H9 (cell line): ENCODE results near the gene SLC10A3. TPM values are rescaled to one million over a fixed set of nuclear protein-coding genes. Genes with fewer than 3 reads are reported as not detected.

Experiments used
- DNase-seq: peaks from one replicate; pipeline ENCODE4 v3.0.0-alpha.2; 2017
- H2AFZ ChIP-seq: one replicate; pipeline ENCODE4 v1.6.1; 2013; ENCODE audit warnings: mild to moderate bottlenecking, low read length, control low read depth, moderate library complexity
- H2AK5ac ChIP-seq: 2 replicates; pipeline ENCODE4 v1.6.1; 2013; ENCODE audit warnings: low read length, control low read depth, mixed read lengths; ENCODE audit not compliant: insufficient read length
- H2BK120ac ChIP-seq: one replicate; pipeline ENCODE4 v1.6.1; 2013; ENCODE audit warnings: low read depth, mild to moderate bottlenecking, low read length, control low read depth, inconsistent platforms; ENCODE audit not compliant: poor library complexity, severe bottlenecking
- H2BK12ac ChIP-seq: 2 replicates; pipeline ENCODE4 v1.6.1; 2013; ENCODE audit warnings: low read length, control low read depth, mixed read lengths, low read depth; ENCODE audit not compliant: insufficient read length
- H2BK15ac ChIP-seq: 2 replicates; pipeline ENCODE4 v1.6.1; 2013; ENCODE audit warnings: low read depth, low read length, control low read depth
- H2BK20ac ChIP-seq: one replicate; pipeline ENCODE4 v1.6.1; 2013; ENCODE audit warnings: low read depth, mild to moderate bottlenecking, low read length, control low read depth, inconsistent platforms; ENCODE audit not compliant: poor library complexity, severe bottlenecking
- H2BK5ac ChIP-seq: 2 replicates; pipeline ENCODE4 v1.6.1; 2013; ENCODE audit warnings: low read length, control low read depth, mixed read lengths; ENCODE audit not compliant: insufficient read length
- H3K14ac ChIP-seq: 2 replicates; pipeline ENCODE4 v1.6.1; 2013; ENCODE audit warnings: low read length, control low read depth; ENCODE audit not compliant: insufficient read depth
- H3K18ac ChIP-seq: 2 replicates; pipeline ENCODE4 v1.6.1; 2013; ENCODE audit warnings: low read depth, mild to moderate bottlenecking, mixed read lengths, low read length, control low read depth; ENCODE audit not compliant: insufficient read length
- H3K23ac ChIP-seq: 2 replicates; pipeline ENCODE4 v1.6.1; 2013; ENCODE audit warnings: low read length, control low read depth, mixed read lengths, low read depth; ENCODE audit not compliant: insufficient read length
- H3K23me2 ChIP-seq: 2 replicates; pipeline ENCODE4 v1.6.1; 2013; ENCODE audit warnings: low read depth, mild to moderate bottlenecking, mixed read lengths, low read length, control low read depth; ENCODE audit not compliant: insufficient read length, poor library complexity, severe bottlenecking
- H3K27ac ChIP-seq: 2 replicates; pipeline ENCODE4 v1.5.1; 2013; ENCODE audit warnings: low read length, control low read depth, mixed read lengths, low read depth; ENCODE audit not compliant: insufficient read length
- H3K27me3 ChIP-seq: 2 replicates; pipeline ENCODE4 v1.6.1; 2013; ENCODE audit warnings: low read length, control low read depth, inconsistent platforms; ENCODE audit not compliant: insufficient read depth
- H3K4ac ChIP-seq: 2 replicates; pipeline ENCODE4 v1.6.1; 2013; ENCODE audit warnings: low read depth, mild to moderate bottlenecking, control low read depth, inconsistent platforms, low read length, moderate library complexity
- H3K4me1 ChIP-seq: 2 replicates; pipeline ENCODE4 v1.6.1; 2013; ENCODE audit warnings: low read length, control low read depth, inconsistent platforms; ENCODE audit not compliant: insufficient read depth
- H3K4me2 ChIP-seq: 2 replicates; pipeline ENCODE4 v1.6.1; 2013; ENCODE audit warnings: low read length, control low read depth, mixed read lengths; ENCODE audit not compliant: insufficient read length, insufficient read depth
- H3K56ac ChIP-seq: 2 replicates; pipeline ENCODE4 v1.6.1; 2013; ENCODE audit warnings: low read depth, mild to moderate bottlenecking, mixed read lengths, low read length, control low read depth; ENCODE audit not compliant: insufficient read length
- H3K79me1 ChIP-seq: 2 replicates; pipeline ENCODE4 v1.6.1; 2013; ENCODE audit warnings: low read depth, mild to moderate bottlenecking, moderate library complexity, low read length, control low read depth, inconsistent platforms; ENCODE audit not compliant: insufficient read depth, poor library complexity, severe bottlenecking
- H3K79me2 ChIP-seq: 2 replicates; pipeline ENCODE4 v1.6.1; 2013; ENCODE audit warnings: low read length, control low read depth, inconsistent platforms; ENCODE audit not compliant: insufficient read depth
- H3K9ac ChIP-seq: 2 replicates; pipeline ENCODE4 v1.6.1; 2013; ENCODE audit warnings: low read length, control low read depth, mixed read lengths; ENCODE audit not compliant: insufficient read length; ENCODE audit errors: extremely low read depth
- H3K9me3 ChIP-seq: one replicate; pipeline ENCODE4 v1.6.1; 2013; ENCODE audit warnings: low read depth, low read length, inconsistent platforms; ENCODE audit not compliant: control insufficient read depth
- H3T11ph ChIP-seq: one replicate; pipeline ENCODE4 v1.6.1; 2013; ENCODE audit warnings: mild to moderate bottlenecking, low read length, control low read depth, inconsistent platforms
- H4K20me1 ChIP-seq: one replicate; pipeline ENCODE4 v1.6.1; 2013; ENCODE audit not compliant: control insufficient read depth, insufficient read length, insufficient read depth
- H4K5ac ChIP-seq: 2 replicates; pipeline ENCODE4 v1.6.1; 2013; ENCODE audit warnings: low read depth, mild to moderate bottlenecking, mixed read lengths, low read length, control low read depth; ENCODE audit not compliant: insufficient read length
- H4K8ac ChIP-seq: replicated peaks from 2 replicates; pipeline ENCODE4 v1.6.1; 2013; ENCODE audit warnings: low read length, control low read depth, mixed read lengths, low read depth; ENCODE audit not compliant: insufficient read length
- H4K91ac ChIP-seq: 2 replicates; pipeline ENCODE4 v1.6.1; 2013; ENCODE audit warnings: low read depth, mild to moderate bottlenecking, moderate library complexity, mixed read lengths, low read length, control low read depth; ENCODE audit not compliant: insufficient read length
- H3K27ac Mint-ChIP-seq, 3 experiments: 2 replicates in 2 of 3; 3 replicates in 1 of 3; pipeline ENCODE4 v1.8.0; 2020 to 2021; ENCODE audit warnings: mixed read lengths in 3 of 3, mild to moderate bottlenecking in 1 of 3, moderate library complexity in 1 of 3
- H3K27me3 Mint-ChIP-seq: 2 replicates; pipeline ENCODE4 v1.8.0; 2021; ENCODE audit warnings: low read depth, mild to moderate bottlenecking, moderate library complexity, mixed read lengths
- H3K36me3 Mint-ChIP-seq, 3 experiments: 2 replicates in 2 of 3; 3 replicates in 1 of 3; pipeline ENCODE4 v1.8.0; 2020 to 2021; ENCODE audit warnings: low read depth in 3 of 3, mixed read lengths in 3 of 3; ENCODE audit not compliant: insufficient read depth in 1 of 3
- H3K4me1 Mint-ChIP-seq, 2 experiments: 2 replicates each; pipeline ENCODE4 v1.8.0; 2020; ENCODE audit warnings: mixed read lengths in 2 of 2
- H3K4me3 Mint-ChIP-seq, 2 experiments: 2 replicates in 1 of 2; 3 replicates in 1 of 2; pipeline ENCODE4 v1.8.0; 2020 to 2021; ENCODE audit warnings: mild to moderate bottlenecking in 2 of 2, mixed read lengths in 2 of 2, moderate library complexity in 1 of 2
- H3K9me3 Mint-ChIP-seq, 2 experiments: 2 replicates in 1 of 2; 3 replicates in 1 of 2; pipeline ENCODE4 v1.8.0; 2020; ENCODE audit warnings: mild to moderate bottlenecking in 2 of 2, mixed read lengths in 2 of 2, moderate library complexity in 1 of 2
- WGBS: extraction: QIAGEN DNeasy Blood & Tissue Kit; methylation state at CpG from one replicate; pipeline ENCODE4 v1.1.7; 2013; ENCODE audit warnings: missing lambda C conversion rate, low lambda C conversion rate, mixed read lengths; ENCODE audit not compliant: insufficient read length; ENCODE audit errors: extremely low coverage; 5-methylcytosine and 5-hydroxymethylcytosine counted together
- total RNA-seq: library from RNA; stranded (reverse); gene quantifications from 2 replicates; pipeline ENCODE4 v1.2.1, GENCODE V29; 2021
- TF ChIP-seq, protein P1 (sequence below): fragments of 200-600 bp; sonication (generic); conservative IDR thresholded peaks from 3 replicates; pipeline ENCODE4 v1.8.0; 2021; ENCODE audit warnings: antibody characterized with exemption, mild to moderate bottlenecking

The SLC10A3 gene
- total RNA-seq, 1 experiment from 2014 or later: 8.8 TPM

DNA sequence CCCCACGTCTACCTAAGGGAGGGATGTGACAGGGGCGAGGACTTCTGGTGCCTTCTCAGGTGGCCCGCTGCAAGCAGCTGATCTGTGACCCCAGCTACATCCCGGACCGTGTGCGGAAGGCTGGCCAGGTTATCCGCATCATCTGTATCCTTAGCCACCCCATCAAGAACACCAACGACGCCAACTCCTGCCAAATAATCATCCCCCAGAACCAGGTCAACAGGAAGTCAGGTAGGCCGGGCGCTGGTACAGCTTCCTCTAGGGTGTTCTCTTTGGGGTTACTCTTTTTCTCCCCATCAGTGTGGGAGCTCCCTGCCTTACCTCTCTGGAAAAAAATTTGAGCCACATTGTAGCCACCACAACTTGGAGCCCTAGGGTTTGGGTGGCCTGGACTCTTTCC is 48.9 kb downstream of the SLC10A3 start:
- no peak overlapping the region for H4K5ac ChIP-seq
- H3K14ac ChIP-seq: no peak overlapping the region
- Mint-ChIP-seq H3K36me3 (peaks cover 21 to 60% (median 57%) of the 10 kb centered on the region in 3 experiments; a peak in 6 of 7 replicates), H3K4me3 (no peak overlapping the region), H3K4me1 (peaks cover 8 to 10% of the 10 kb centered on the region in 2 experiments), H3K27me3 (no peaks in the 10 kb centered on the region; the same call in 1 of the 2 replicates), H3K9me3 (peaks cover 56 to 75% of the 10 kb centered on the region in 2 experiments), H3K27ac (no peak overlapping the region)
- H2BK20ac ChIP-seq: no peak overlapping the region
- peaks cover 10% of the 10 kb centered on the region for H3K23me2 ChIP-seq
- H3K56ac ChIP-seq: no peak overlapping the region
- no peak overlapping the region for H3K9ac ChIP-seq
- no peak overlapping the region for H3K27ac ChIP-seq
- no peak overlapping the region for H2BK120ac ChIP-seq
- H4K20me1 ChIP-seq: no peaks in the 10 kb centered on the region
- no peak overlapping the region for H3K23ac ChIP-seq
- H3K9me3 ChIP-seq: peaks cover 28% of the 10 kb centered on the region
- no peak overlapping the region for H2BK12ac ChIP-seq
- H3K4me1 ChIP-seq: no peaks in the 10 kb centered on the region
- DNase-seq: no peak
- H3K4me2 ChIP-seq: no peak overlapping the region
- no peak overlapping the region for H4K91ac ChIP-seq
- no peak overlapping the region for H4K8ac ChIP-seq
- H2BK5ac ChIP-seq: no peak overlapping the region
- H3K4ac ChIP-seq: no peak overlapping the region
- H2AFZ ChIP-seq: no peak overlapping the region
- no peak overlapping the region for H2BK15ac ChIP-seq
- H3K18ac ChIP-seq: no peak overlapping the region
- H3K79me2 ChIP-seq: peaks cover 2% of the 10 kb centered on the region; the same call in 1 of the 2 replicates
- TF ChIP-seq, protein P1, sequence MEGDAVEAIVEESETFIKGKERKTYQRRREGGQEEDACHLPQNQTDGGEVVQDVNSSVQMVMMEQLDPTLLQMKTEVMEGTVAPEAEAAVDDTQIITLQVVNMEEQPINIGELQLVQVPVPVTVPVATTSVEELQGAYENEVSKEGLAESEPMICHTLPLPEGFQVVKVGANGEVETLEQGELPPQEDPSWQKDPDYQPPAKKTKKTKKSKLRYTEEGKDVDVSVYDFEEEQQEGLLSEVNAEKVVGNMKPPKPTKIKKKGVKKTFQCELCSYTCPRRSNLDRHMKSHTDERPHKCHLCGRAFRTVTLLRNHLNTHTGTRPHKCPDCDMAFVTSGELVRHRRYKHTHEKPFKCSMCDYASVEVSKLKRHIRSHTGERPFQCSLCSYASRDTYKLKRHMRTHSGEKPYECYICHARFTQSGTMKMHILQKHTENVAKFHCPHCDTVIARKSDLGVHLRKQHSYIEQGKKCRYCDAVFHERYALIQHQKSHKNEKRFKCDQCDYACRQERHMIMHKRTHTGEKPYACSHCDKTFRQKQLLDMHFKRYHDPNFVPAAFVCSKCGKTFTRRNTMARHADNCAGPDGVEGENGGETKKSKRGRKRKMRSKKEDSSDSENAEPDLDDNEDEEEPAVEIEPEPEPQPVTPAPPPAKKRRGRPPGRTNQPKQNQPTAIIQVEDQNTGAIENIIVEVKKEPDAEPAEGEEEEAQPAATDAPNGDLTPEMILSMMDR: no peak
- no peaks in the 10 kb centered on the region for H3K79me1 ChIP-seq
- H3K27me3 ChIP-seq: no peaks in the 10 kb centered on the region
- H3T11ph ChIP-seq: no peak overlapping the region
- no peak overlapping the region for H2AK5ac ChIP-seq
- no CpG with 5 or more reads among the region's 11 CpGs for WGBS
